ENCODE data around the gene ARHGAP15.
"Not testable (repeated sequence)": the region's sequence is repeated elsewhere in the genome, so short reads cannot be mapped to it uniquely, and the experiment has no call there.

The ARHGAP15 gene

GRCh38 chr2:143530758-143531157 is 401.5 kb downstream of the ARHGAP15 start:
- POLR2A ChIA-PET (ENCODE audit: low non-redundant PET) = no interaction called here
- H3K27ac ChIP-seq = no peak overlapping the region
- no peak for DNase-seq (ENCODE audit: low spot score)
- TF ChIP-seq CTCF (conservative IDR thresholded peaks at IDR 0.05; ENCODE audit: low read depth) = no peak
- CTCF ChIA-PET = interaction anchor here (0.7 kb wide), 1 partner anchor 770 kb away, joined by 5 read pairs; no protein-coding TSS in a partner anchor

GRCh38 chr2:143532061-143532460 is 402.8 kb downstream of the ARHGAP15 start:
- DNase-seq (ENCODE audit: low spot score) = no peak
- no peak for TF ChIP-seq CTCF (conservative IDR thresholded peaks at IDR 0.05; ENCODE audit: low read depth)
- ChIA-PET POLR2A (ENCODE audit: low non-redundant PET) (no interaction called here), CTCF (no interaction called here)
- no peak overlapping the region for H3K27ac ChIP-seq

- no peak for TF ChIP-seq CTCF (conservative IDR thresholded peaks at IDR 0.05; ENCODE audit: low read depth)
- POLR2A ChIA-PET (ENCODE audit: low non-redundant PET) = no interaction called here
- DNase-seq (ENCODE audit: low spot score) = no peak
- H3K27ac ChIP-seq = no peak overlapping the region
- CTCF ChIA-PET = no interaction called here
These were observed 404.6 kb downstream of the ARHGAP15 start for GRCh38 chr2:143533846-143534245.

- CTCF ChIA-PET = no interaction called here
- H3K27ac ChIP-seq = no peak overlapping the region
- no peak for TF ChIP-seq CTCF (conservative IDR thresholded peaks at IDR 0.05; ENCODE audit: low read depth)
- no peak for DNase-seq (ENCODE audit: low spot score)
- POLR2A ChIA-PET (ENCODE audit: low non-redundant PET) = no interaction called here
These were observed 406.6 kb downstream of the ARHGAP15 start for GRCh38 chr2:143535802-143536201.

GRCh38 chr2:143541899-143542298 is 412.7 kb downstream of the ARHGAP15 start:
- H3K27ac ChIP-seq; POLR2A ChIA-PET (ENCODE audit: low non-redundant PET); DNase-seq (ENCODE audit: low spot score): not testable (repeated sequence)
- CTCF ChIA-PET = interaction anchor here (0.6 kb wide), 1 partner anchor 110 kb away, joined by 3 read pairs; no protein-coding TSS in a partner anchor

- H3K27ac ChIP-seq = no peak overlapping the region
- CTCF ChIA-PET = no interaction called here
- no peak for DNase-seq (ENCODE audit: low spot score)
- POLR2A ChIA-PET (ENCODE audit: low non-redundant PET) = no interaction called here
- no peak for TF ChIP-seq CTCF (conservative IDR thresholded peaks at IDR 0.05; ENCODE audit: low read depth)
These were observed 416.1 kb downstream of the ARHGAP15 start for GRCh38 chr2:143545059-143545948.

- POLR2A ChIA-PET (ENCODE audit: low non-redundant PET) = no interaction called here
- no peak for DNase-seq (ENCODE audit: low spot score)
- TF ChIP-seq CTCF (conservative IDR thresholded peaks at IDR 0.05; ENCODE audit: low read depth) = no peak
- CTCF ChIA-PET = no interaction called here
- H3K27ac ChIP-seq = no peak overlapping the region
These were observed 416.7 kb downstream of the ARHGAP15 start for GRCh38 chr2:143545949-143546255.

Measured in RWPE1 (cell line).